Activated T-helper 1 cell treated with anti-CD3 and anti-CD28 coated beads, Interleukin-12 subunit alpha, Interleukin-12 subunit beta, Interleukin-2, Interleukin-4 antibody, amounts not matched to agents 30 ng/mL and 10 ng/mL and 1 ng/mL, durations not matched to agents 14 hours and 24 hours and 36 hours (primary cell): ENCODE measurements around the gene ALG12. TPM values are rescaled to one million over a fixed set of nuclear protein-coding genes. Genes with fewer than 3 reads are reported as not detected.

Source experiments
- total RNA-seq: library from RNA; stranded (reverse); gene quantifications from 2 replicates; pipeline ENCODE4 v1.2.3, GENCODE V29; 2022

ALG12 gene
- total RNA-seq, 1 donor from 2014 or later: 18.5 TPM

Other genes with a start within 250 kb of the ALG12 start
- 45.5 and 46.8 TPM in 2 replicates for gene BRD1, start 90.6 kb downstream of the ALG12 start, total RNA-seq
- gene ZBED4, start 64.6 kb downstream of the ALG12 start, total RNA-seq: 19.4 and 20.9 TPM in 2 replicates
- 48.1 and 51.0 TPM in 2 replicates for gene CRELD2, start 196 bp upstream of the ALG12 start, total RNA-seq
- 290 and 291 TPM in 2 replicates for gene PIM3, start 42.3 kb upstream of the ALG12 start, total RNA-seq
- gene IL17REL, start 94.3 kb upstream of the ALG12 start, total RNA-seq: 0.05 TPM in 1 of 2 replicates, not detected in the other
- not detected in 2 replicates for gene TTLL8, start 139.9 kb upstream of the ALG12 start, total RNA-seq
- gene MLC1, start 167.0 kb upstream of the ALG12 start, total RNA-seq: not detected in 2 replicates
- gene MOV10L1, start 171.6 kb upstream of the ALG12 start, total RNA-seq: not detected in 2 replicates